Cardiac fibroblast (primary cell): ENCODE data around the gene USP47.

Experiments used
- DNase-seq, 2 donors: peaks; one replicate each; pipeline versions ENCODE4 v3.0.0 to v3.0.0-alpha.2; 2010; ENCODE audit warnings: low read depth in 2 of 2
- H3K4me3 ChIP-seq, 2 donors: replicated peaks in 1 of 2; 1 replicate in 1 of 2; 2 replicates in 1 of 2; pipeline ENCODE4 v1.5.1; 2011; ENCODE audit warnings: low read depth in 2 of 2, low read length in 2 of 2, mild to moderate bottlenecking in 2 of 2, moderate library complexity in 1 of 2
- TF ChIP-seq, protein P1 (sequence below): IDR thresholded peaks from one replicate; pipeline ENCODE4 v1.5.1; 2011; ENCODE audit warnings: low read depth, mild to moderate bottlenecking, low read length, inconsistent platforms

USP47 gene

DNA sequence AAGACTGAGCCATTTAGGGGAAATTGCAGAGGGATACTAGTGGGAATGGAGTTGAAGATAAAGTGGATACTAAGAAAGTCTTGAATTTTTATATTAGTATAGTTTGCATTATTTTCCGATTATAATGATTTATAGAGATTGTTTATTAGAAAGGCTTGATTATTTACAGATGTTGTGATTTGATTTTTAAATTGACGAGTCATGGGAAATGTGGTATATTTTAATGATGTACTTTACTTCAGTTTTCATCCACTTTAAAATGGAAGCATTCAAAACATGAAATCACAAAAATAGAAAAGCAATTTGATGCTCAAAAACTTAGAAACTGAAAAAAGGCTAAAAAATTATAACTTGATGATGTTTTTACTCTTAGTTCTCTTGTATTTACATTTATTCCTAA, 21.2 kb downstream of the USP47 start:
- TF ChIP-seq, protein P1, sequence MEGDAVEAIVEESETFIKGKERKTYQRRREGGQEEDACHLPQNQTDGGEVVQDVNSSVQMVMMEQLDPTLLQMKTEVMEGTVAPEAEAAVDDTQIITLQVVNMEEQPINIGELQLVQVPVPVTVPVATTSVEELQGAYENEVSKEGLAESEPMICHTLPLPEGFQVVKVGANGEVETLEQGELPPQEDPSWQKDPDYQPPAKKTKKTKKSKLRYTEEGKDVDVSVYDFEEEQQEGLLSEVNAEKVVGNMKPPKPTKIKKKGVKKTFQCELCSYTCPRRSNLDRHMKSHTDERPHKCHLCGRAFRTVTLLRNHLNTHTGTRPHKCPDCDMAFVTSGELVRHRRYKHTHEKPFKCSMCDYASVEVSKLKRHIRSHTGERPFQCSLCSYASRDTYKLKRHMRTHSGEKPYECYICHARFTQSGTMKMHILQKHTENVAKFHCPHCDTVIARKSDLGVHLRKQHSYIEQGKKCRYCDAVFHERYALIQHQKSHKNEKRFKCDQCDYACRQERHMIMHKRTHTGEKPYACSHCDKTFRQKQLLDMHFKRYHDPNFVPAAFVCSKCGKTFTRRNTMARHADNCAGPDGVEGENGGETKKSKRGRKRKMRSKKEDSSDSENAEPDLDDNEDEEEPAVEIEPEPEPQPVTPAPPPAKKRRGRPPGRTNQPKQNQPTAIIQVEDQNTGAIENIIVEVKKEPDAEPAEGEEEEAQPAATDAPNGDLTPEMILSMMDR, result no peak
- no peak for DNase-seq
- H3K4me3 ChIP-seq, result no peak overlapping the region

GRCh38 chr11:11864332-11864731, 22.6 kb downstream of the USP47 start:
- TF ChIP-seq, protein P1, result no peak
- no peak for DNase-seq
- H3K4me3 ChIP-seq, result no peak overlapping the region

DNA sequence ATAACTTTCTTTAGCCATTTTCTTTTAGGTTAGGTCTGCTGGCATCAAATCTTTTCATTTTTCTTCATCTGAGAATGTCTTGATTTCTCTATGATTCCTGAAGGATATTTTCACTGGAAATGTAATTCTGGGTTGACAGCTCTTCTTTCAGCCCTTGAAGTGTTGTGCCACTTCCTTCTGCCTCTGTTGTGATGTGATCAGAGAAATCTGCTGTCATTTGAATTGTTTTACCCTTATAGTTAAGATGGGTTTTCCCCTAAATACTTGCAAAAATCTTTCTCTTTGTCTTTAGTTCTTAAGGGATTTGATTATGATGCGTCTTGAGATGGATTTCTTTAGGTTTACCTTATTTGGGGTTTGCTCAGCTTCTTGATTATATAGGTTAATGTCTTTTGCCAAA, 23.0 kb downstream of the USP47 start:
- H3K4me3 ChIP-seq, result no peak overlapping the region
- TF ChIP-seq, protein P1, result no peak
- no peak for DNase-seq

DNA sequence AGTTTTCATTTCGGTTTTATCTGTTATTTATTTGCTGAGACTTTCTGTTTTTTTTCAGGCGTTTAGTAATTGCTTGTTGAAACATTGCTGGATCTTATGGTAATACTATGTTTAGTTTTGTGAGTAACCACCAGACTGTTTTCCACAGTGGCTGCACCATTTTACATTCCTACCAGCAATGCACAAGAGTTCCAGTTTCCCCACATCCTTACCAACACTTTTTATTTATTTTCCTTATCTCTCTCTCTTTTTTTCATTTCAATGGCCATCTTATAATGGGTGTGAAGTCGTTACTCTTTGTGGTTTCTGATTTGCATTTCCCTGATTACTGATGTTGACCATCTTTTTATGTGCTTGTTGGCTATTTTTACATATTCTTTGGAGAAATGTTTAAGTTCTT, 23.7 kb downstream of the USP47 start:
- peak in 1 of 2 donors; percentile 32 for DNase-seq
- TF ChIP-seq, protein P1, result no peak
- no peak overlapping the region for H3K4me3 ChIP-seq

DNA sequence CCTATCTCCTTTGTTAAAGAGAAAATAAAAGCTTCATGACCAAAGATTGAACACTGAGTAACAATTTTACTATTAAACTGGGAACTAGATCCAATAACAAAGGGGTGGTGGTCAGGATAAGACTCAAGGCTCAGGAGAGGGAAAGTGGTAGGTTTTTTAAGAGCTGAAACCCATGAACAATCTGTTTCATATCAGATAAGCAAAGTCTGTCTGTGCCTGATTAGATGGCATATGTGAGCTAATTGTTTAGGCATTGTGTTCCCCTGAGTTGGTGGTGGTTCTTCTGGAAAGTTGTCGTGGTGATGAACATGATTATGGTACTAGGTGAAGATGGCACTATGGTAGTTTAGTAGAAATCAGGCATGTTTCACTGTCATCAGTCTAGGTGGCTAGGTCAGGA, 24.4 kb downstream of the USP47 start:
- DNase-seq, result no peak
- TF ChIP-seq, protein P1, result no peak
- H3K4me3 ChIP-seq, result no peak overlapping the region

DNA sequence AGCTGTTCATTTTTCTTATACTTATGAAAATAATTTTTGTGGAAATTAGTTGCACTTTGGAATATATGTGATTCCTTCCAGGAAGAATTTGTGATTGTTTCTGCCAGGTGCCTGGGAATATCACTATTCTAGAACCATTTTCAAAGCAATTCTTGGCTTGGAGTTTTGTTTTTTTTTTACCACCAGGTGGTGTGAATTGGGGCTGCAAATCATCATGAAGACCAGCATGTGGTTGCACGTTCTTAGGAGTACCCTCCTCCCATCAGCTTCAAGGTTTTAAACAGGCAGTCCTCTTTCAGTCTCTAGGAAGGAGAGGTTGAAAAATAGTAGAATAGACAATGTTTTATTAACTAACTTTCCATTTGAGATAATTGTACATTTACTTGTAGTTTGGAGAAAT, 25.9 kb downstream of the USP47 start:
- TF ChIP-seq, protein P1, result no peak
- DNase-seq, result no peak

GRCh38 chr11:11871991-11872401, 30.2 kb downstream of the USP47 start:
- TF ChIP-seq, protein P1, result no peak
- no peak overlapping the region for H3K4me3 ChIP-seq
- no peak for DNase-seq

More for the DNA sequence above, 25.9 kb downstream of the USP47 start:
- H3K4me3 ChIP-seq, result no peak overlapping the region
